Left renal pelvis (tissue), 4 donors: Measurements from ENCODE around the gene HEXIM1. TPM values are rescaled to one million over a fixed set of nuclear protein-coding genes. Genes with fewer than 3 reads are reported as not detected.

Source experiments
- polyA plus RNA-seq, 4 donors: library from polyadenylated mRNA; unstranded; fragments of 120-200 nt; gene quantifications; one replicate each; pipeline ENCODE4 v1.2.1, GENCODE V29; 2013; ENCODE audit not compliant: insufficient read length in 4 of 4

The HEXIM1 gene
- polyA plus RNA-seq, 4 donors, result 32.8 to 46.1 (median 41.2) TPM

Other genes with a start within 250 kb of the HEXIM1 start
- 100 to 1,000 TPM in 3 of 4 donors, 10 to 100 TPM in 1; 79.4 to 119 (median 110) TPM for gene EFTUD2, start 249.0 kb upstream of the HEXIM1 start, polyA plus RNA-seq
- gene GFAP, start 233.0 kb upstream of the HEXIM1 start, polyA plus RNA-seq, result 1 to 10 TPM in 1 of 4 donors, under 1 TPM in 3; 0.35 to 1.3 (median 0.67) TPM
- gene KIF18B, start 200.7 kb upstream of the HEXIM1 start, polyA plus RNA-seq, result 10 to 100 TPM in 3 of 4 donors, 1 to 10 TPM in 1; 9.9 to 18.8 (median 12.4) TPM
- gene C1QL1, start 180.2 kb upstream of the HEXIM1 start, polyA plus RNA-seq, result 1 to 10 TPM; 1.7 to 3.6 (median 2.2) TPM
- 10 to 100 TPM; 42.4 to 58.4 (median 53.4) TPM for gene DCAKD, start 96.8 kb upstream of the HEXIM1 start, polyA plus RNA-seq
- 10 to 100 TPM; 53.6 to 83.3 (median 65.3) TPM for gene NMT1, start 87.2 kb upstream of the HEXIM1 start, polyA plus RNA-seq
- 100 to 1,000 TPM in 1 of 4 donors, 10 to 100 TPM in 3; 25.8 to 106 (median 30.2) TPM for gene PLCD3, start 16.0 kb upstream of the HEXIM1 start, polyA plus RNA-seq
- gene ACBD4, start 12.8 kb upstream of the HEXIM1 start, polyA plus RNA-seq, result 10 to 100 TPM in 3 of 4 donors, 1 to 10 TPM in 1; 9.3 to 19.2 (median 11.4) TPM
- gene HEXIM2, start 13.4 kb downstream of the HEXIM1 start, polyA plus RNA-seq, result 10 to 100 TPM in 3 of 4 donors, 1 to 10 TPM in 1; 8.7 to 19.3 (median 10.5) TPM
- 1 to 10 TPM; 5.7 to 7.7 (median 6.5) TPM for gene FMNL1, start 73.4 kb downstream of the HEXIM1 start, polyA plus RNA-seq
- under 1 TPM; 0.09 to 0.41 (median 0.17) TPM for gene SPATA32, start 113.6 kb downstream of the HEXIM1 start, polyA plus RNA-seq
- 1 to 10 TPM; 5.5 to 7.7 (median 6.1) TPM for gene MAP3K14, start 168.5 kb downstream of the HEXIM1 start, polyA plus RNA-seq